Measurements from ENCODE around the gene MYO7B. TPM values are rescaled to one million over a fixed set of nuclear protein-coding genes. Genes with fewer than 3 reads are reported as not detected.
"Not testable (repeated sequence)": the region's sequence is repeated elsewhere in the genome, so short reads cannot be mapped to it uniquely, and the experiment has no call there.

Gene MYO7B
- total RNA-seq, 1 donor from 2014 or later, result 5.2 TPM

DNA sequence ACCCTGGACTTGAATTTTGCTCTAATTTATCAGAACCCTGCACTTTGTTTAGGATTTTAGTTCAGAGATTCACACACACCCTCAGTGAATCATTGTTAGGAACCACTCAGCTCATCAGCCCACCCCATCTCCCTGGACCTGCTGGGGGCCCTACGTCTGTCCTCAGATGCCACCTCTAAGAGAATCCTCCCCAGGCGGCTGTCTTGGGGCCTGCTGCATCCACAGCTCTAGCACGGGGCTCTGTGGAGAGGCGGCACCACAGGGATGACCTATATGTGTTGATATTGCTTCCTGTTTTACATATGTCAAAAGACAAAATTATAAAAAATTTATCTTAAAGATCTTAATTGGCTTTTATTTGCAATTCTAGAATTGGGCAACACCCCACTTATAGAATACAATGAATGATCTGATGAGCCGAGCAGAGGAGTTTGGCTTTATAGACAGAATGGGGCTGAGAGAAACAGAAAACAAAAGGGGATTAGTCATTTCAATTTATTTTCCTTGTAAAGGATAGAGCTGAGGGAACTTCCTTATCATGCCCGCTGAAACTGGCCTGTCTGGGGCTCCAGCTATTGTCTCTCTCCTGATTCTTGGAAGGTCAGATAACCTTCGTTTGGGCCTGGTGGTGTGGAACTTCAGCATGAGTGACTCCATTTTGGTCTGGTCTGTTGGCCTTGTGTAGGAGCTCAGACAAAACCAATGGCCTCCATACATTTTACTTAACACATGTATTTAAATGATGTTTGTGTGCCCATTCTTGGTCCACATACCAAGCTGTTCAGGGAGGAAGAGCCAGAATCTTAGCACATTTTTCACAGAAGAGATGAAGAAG lies 1.4 kb downstream of the MYO7B start:
- H3K4me3 ChIP-seq, result no peak overlapping the region
- H3K9me3 ChIP-seq, result no peaks in the 10 kb centered on the region
- ATAC-seq (no peak), DNase-seq (no peak)
- no peak overlapping the region for H3K27ac ChIP-seq
- TF ChIP-seq, protein P1, sequence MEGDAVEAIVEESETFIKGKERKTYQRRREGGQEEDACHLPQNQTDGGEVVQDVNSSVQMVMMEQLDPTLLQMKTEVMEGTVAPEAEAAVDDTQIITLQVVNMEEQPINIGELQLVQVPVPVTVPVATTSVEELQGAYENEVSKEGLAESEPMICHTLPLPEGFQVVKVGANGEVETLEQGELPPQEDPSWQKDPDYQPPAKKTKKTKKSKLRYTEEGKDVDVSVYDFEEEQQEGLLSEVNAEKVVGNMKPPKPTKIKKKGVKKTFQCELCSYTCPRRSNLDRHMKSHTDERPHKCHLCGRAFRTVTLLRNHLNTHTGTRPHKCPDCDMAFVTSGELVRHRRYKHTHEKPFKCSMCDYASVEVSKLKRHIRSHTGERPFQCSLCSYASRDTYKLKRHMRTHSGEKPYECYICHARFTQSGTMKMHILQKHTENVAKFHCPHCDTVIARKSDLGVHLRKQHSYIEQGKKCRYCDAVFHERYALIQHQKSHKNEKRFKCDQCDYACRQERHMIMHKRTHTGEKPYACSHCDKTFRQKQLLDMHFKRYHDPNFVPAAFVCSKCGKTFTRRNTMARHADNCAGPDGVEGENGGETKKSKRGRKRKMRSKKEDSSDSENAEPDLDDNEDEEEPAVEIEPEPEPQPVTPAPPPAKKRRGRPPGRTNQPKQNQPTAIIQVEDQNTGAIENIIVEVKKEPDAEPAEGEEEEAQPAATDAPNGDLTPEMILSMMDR (IDR thresholded peaks at IDR 0.05), result no peak
- no peaks in the 10 kb centered on the region for H3K4me1 ChIP-seq
- peaks cover 9% of the 10 kb centered on the region for H3K27me3 ChIP-seq (ENCODE audit: low read depth)
- H3K36me3 ChIP-seq, result no peaks in the 10 kb centered on the region
- intact Hi-C loops (cut with DNase I), result no loop called here

DNA sequence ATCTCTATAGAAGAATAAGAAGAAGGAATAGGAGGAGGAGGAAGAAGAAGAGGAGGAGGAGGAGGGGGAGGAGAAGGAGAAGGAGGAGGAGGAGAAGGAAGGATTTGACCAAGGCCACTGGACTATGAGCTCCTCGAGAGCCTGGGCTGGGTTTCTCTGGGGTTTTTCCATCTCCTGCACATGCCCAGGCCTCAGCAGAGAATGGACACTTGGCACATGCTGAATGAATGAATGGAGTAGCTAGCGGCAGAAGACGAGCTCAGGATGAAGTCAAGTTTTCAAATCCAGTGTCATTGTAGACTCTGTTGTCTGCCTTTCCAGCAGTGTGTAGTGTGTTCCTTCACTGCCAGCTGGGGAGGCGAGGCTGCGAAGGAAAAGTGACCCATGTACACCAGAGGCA lies 2.2 kb downstream of the MYO7B start:
- DNase-seq (no peak), ATAC-seq (no peak)
- no peak overlapping the region for H3K4me3 ChIP-seq
- TF ChIP-seq, protein P1 (IDR thresholded peaks at IDR 0.05), result no peak
- H3K27me3 ChIP-seq (ENCODE audit: low read depth), result peaks cover 9% of the 10 kb centered on the region
- intact Hi-C loops (cut with DNase I), result no loop called here
- no peaks in the 10 kb centered on the region for H3K9me3 ChIP-seq
- no peaks in the 10 kb centered on the region for H3K36me3 ChIP-seq
- no peak overlapping the region for H3K27ac ChIP-seq
- H3K4me1 ChIP-seq, result no peaks in the 10 kb centered on the region

DNA sequence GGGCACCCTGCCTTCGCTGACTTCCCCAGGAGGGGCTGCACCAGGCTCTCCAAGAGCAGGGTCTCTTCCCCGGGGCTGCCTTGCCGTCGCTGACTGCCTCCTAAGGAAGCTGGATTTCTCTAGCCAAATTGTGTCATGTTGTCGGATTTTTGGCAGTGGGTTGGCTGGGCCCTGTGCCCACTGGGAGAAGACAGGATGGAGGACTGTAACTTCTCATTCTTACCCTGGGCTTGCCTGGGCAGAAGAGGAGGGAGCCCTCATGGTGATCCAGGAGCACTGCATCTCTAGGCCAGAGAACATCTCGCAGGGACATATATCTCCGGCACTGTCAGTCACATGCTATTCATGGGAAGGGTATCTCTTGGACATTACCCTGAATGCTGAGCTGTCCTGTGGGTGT lies 6.3 kb downstream of the MYO7B start:
- Histone ChIP-seq H3K9me3 (no peaks in the 10 kb centered on the region), H3K4me1 (no peaks in the 10 kb centered on the region), H3K36me3 (no peaks in the 10 kb centered on the region), H3K4me3 (no peak overlapping the region), H3K27me3 (ENCODE audit: low read depth) (no peaks in the 10 kb centered on the region), H3K27ac (no peak overlapping the region)
- ATAC-seq (no peak), DNase-seq (no peak)
- intact Hi-C loops (cut with DNase I), result no loop called here
- TF ChIP-seq, protein P1 (IDR thresholded peaks at IDR 0.05), result no peak

DNA sequence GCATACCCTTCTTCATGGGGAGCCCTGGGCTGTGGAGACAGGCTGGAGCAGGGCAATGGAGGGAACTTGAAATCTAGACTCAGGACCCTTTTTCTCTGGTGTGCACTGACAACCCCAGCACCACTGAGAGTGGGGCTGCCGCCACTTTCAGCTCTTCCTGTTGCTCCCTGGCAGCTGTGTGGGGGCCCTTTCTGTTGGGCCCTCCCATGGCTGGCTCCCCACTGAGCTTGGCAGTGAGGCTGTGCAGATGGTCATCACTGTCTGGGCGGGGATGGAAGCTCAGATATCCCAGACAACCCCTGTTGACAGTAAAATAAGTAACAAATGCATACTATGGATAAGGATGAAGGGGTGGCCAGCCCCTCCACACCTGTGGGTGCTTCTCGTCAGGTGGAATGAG lies 6.7 kb downstream of the MYO7B start:
- DNase-seq, result no peak
- Histone ChIP-seq H3K27me3 (ENCODE audit: low read depth) (no peaks in the 10 kb centered on the region), H3K4me3 (no peak overlapping the region), H3K9me3 (no peaks in the 10 kb centered on the region), H3K27ac (no peak overlapping the region), H3K36me3 (no peaks in the 10 kb centered on the region), H3K4me1 (no peaks in the 10 kb centered on the region)
- ATAC-seq, result no peak
- intact Hi-C loops (cut with DNase I), result no loop called here
- TF ChIP-seq, protein P1 (IDR thresholded peaks at IDR 0.05), result no peak

DNA sequence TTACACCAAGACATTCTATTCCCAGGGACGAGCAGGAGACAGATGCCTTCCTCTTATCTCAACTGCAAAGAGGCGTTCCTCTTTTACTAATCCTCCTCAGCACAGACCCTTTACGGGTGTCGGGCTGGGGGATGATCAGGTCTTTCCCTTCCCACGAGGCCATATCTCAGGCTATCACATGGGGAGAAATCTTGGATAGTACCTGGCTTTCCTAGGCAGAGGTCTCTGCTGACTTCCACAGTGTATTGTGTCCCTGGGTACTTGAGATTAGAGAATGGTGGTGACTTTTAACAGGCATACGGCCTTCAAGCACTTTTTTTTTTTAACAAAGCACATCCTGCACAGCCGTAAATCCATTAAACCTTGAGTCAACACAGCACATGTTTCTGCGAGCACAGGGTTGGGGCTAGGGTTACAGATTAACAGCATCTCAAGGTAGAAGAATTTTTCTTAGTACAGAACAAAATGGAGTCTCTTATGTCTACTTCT lies 7.6 kb downstream of the MYO7B start:
- H3K4me1 ChIP-seq; H3K9me3 ChIP-seq; ATAC-seq; DNase-seq; intact Hi-C loops (cut with DNase I); H3K27me3 ChIP-seq (ENCODE audit: low read depth); H3K27ac ChIP-seq; H3K36me3 ChIP-seq; H3K4me3 ChIP-seq: not testable (repeated sequence)

DNA sequence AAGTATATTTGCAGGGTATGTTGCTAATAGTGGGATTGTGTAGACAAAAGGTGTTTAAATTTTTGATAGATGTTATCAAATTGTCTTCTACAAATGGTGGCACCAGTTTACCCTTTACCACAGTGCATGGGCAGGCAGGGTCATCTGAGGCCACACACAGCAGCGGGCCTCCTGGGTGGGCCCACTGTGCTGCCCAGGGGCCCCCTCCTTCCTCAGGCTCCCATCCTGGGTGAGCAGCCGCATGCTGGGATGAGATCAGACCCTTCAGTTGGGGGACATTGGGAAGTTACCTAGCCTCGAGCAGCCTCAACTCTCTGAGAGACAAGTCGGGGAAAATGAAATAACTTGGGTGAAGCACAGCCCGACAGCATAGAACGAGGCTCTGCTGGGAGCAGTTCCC lies 9.7 kb downstream of the MYO7B start:
- DNase-seq (no peak), ATAC-seq (no peak)
- no peaks in the 10 kb centered on the region for H3K4me1 ChIP-seq
- H3K9me3 ChIP-seq, result no peaks in the 10 kb centered on the region
- H3K27me3 ChIP-seq (ENCODE audit: low read depth), result peaks cover 3% of the 10 kb centered on the region
- H3K27ac ChIP-seq, result no peak overlapping the region
- intact Hi-C loops (cut with DNase I), result no loop called here
- no peak overlapping the region for H3K4me3 ChIP-seq
- TF ChIP-seq, protein P1 (IDR thresholded peaks at IDR 0.05), result no peak
- H3K36me3 ChIP-seq, result no peaks in the 10 kb centered on the region
